ENCODE data around the gene HPN. TPM values are rescaled to one million over a fixed set of nuclear protein-coding genes. Genes with fewer than 3 reads are reported as not detected.
A peak's percentile ranks its signal among the peaks of the same experiment; 100 is the strongest.

HPN gene
- total RNA-seq, 1 donor from 2014 or later, result 0.30 TPM

- Mint-ChIP-seq H3K4me3 (peak overlapping the region; percentile 72), H3K36me3 (no peaks in the 10 kb centered on the region), H3K27me3 (ENCODE audit: insufficient read depth, low read depth) (peaks cover 9% of the 10 kb centered on the region), H3K9me3 (no peaks in the 10 kb centered on the region), H3K4me1 (peaks cover 27% of the 10 kb centered on the region), H3K27ac (peak overlapping the region; percentile 69)
- no peaks in the 10 kb centered on the region for H3K9me3 ChIP-seq (ENCODE audit: low read depth)
- H4K20me1 ChIP-seq (ENCODE audit: low read depth), result no peaks in the 10 kb centered on the region
- no peak overlapping the region for H3K27ac ChIP-seq
- H3K27me3 ChIP-seq, result no peaks in the 10 kb centered on the region
- H3F3A ChIP-seq (ENCODE audit: low read depth), result no peaks in the 10 kb centered on the region
- H3K4me3 ChIP-seq, result peak overlapping the region; percentile 39
- peak; percentile 85 for DNase-seq (ENCODE audit: low spot score)
- TF ChIP-seq EZH2phosphoT487 (IDR thresholded peaks at IDR 0.05), result no peak
- TF ChIP-seq CTCF (IDR thresholded peaks at IDR 0.05), result peak; percentile 99
- peak overlapping the region; percentile 74 for H3K4me2 ChIP-seq
- peaks cover 14% of the 10 kb centered on the region for H3K4me1 ChIP-seq
- no peaks in the 10 kb centered on the region for H3K79me2 ChIP-seq (ENCODE audit: low read depth)
- no peaks in the 10 kb centered on the region for H3K36me3 ChIP-seq
- H3K9ac ChIP-seq, result no peak overlapping the region
- peak overlapping the region; percentile 100 for H2AFZ ChIP-seq (replicated peaks)
Measured at GRCh38 chr19:35114353-35115176, 73.0 kb downstream of the HPN start.

- Mint-ChIP-seq H3K36me3 (no peaks in the 10 kb centered on the region), H3K4me3 (peak within 1 kb of the TSS; percentile 72)
- H4K20me1 ChIP-seq (ENCODE audit: low read depth), result no peaks in the 10 kb centered on the region
Measured at GRCh38 chr19:35115177-35115951, 73.8 kb downstream of the HPN start, which contains the start of gene FXYD3. FXYD3 (plus strand) TSS chr19:35115823; CDS start chr19:35119377, 3,554 bp downstream.

More at GRCh38 chr19:35115177-35115951, 73.8 kb downstream of the HPN start, which contains the start of gene FXYD3:
- H2AFZ ChIP-seq (replicated peaks), result peak within 1 kb of the TSS; percentile 100
- TF ChIP-seq CTCF (IDR thresholded peaks at IDR 0.05), result no peak
- TF ChIP-seq EZH2phosphoT487 (IDR thresholded peaks at IDR 0.05), result no peak
- no peak for TF ChIP-seq EZH2 (IDR thresholded peaks at IDR 0.05)
- H3K9me3 ChIP-seq (ENCODE audit: low read depth), result no peaks in the 10 kb centered on the region
- H3F3A ChIP-seq (ENCODE audit: low read depth), result no peaks in the 10 kb centered on the region
- Mint-ChIP-seq H3K27me3 (ENCODE audit: insufficient read depth, low read depth) (peaks cover 11% of the 10 kb centered on the region), H3K27ac (peak within 1 kb of the TSS; percentile 97), H3K4me1 (peaks cover 27% of the 10 kb centered on the region), H3K9me3 (no peaks in the 10 kb centered on the region)
- no peaks in the 10 kb centered on the region for H3K79me2 ChIP-seq (ENCODE audit: low read depth)
- no peaks in the 10 kb centered on the region for H3K36me3 ChIP-seq
- no peak within 1 kb of the TSS for H3K9ac ChIP-seq
- peak within 1 kb of the TSS; percentile 74 for H3K4me2 ChIP-seq
- no peak for DNase-seq (ENCODE audit: low spot score)
- no peak within 1 kb of the TSS for H3K27ac ChIP-seq
- peaks cover 11% of the 10 kb centered on the region for H3K4me1 ChIP-seq
- peak within 1 kb of the TSS; percentile 39 for H3K4me3 ChIP-seq
- no peaks in the 10 kb centered on the region for H3K27me3 ChIP-seq

Other genes with a start within 250 kb of the HPN start
- 7.6 and 10.3 TPM in 2 replicates for gene ZNF30, start 114.8 kb upstream of the HPN start, total RNA-seq (ENCODE audit: low replicate concordance)
- gene ZNF792, start 77.5 kb upstream of the HPN start, total RNA-seq (ENCODE audit: low replicate concordance), result 7.0 and 8.7 TPM in 2 replicates
- 27.2 and 51.0 TPM in 2 replicates for gene GRAMD1A, start 41.4 kb upstream of the HPN start, total RNA-seq (ENCODE audit: low replicate concordance)
- 2.2 and 3.9 TPM in 2 replicates for gene SCN1B, start 11.3 kb upstream of the HPN start, total RNA-seq (ENCODE audit: low replicate concordance)
- gene FXYD3, start 74.1 kb downstream of the HPN start, total RNA-seq (ENCODE audit: low replicate concordance), result not detected in 2 replicates
- gene LGI4, start 93.3 kb downstream of the HPN start, total RNA-seq (ENCODE audit: low replicate concordance), result 0.81 TPM in 1 of 2 replicates, not detected in the other
- gene FXYD1, start 97.1 kb downstream of the HPN start, total RNA-seq (ENCODE audit: low replicate concordance), result 0.46 TPM in 1 of 2 replicates, not detected in the other
- gene FXYD7, start 101.5 kb downstream of the HPN start, total RNA-seq (ENCODE audit: low replicate concordance), result 0.13 and 0.56 TPM in 2 replicates
- 7.8 and 11.6 TPM in 2 replicates for gene FXYD5, start 113.0 kb downstream of the HPN start, total RNA-seq (ENCODE audit: low replicate concordance)
- gene FAM187B, start 187.0 kb downstream of the HPN start, total RNA-seq (ENCODE audit: low replicate concordance), result 0.19 TPM in 1 of 2 replicates, not detected in the other
- gene LSR, start 207.3 kb downstream of the HPN start, total RNA-seq (ENCODE audit: low replicate concordance), result 27.1 and 78.4 TPM in 2 replicates
- 46.8 and 88.7 TPM in 2 replicates for gene USF2, start 227.2 kb downstream of the HPN start, total RNA-seq (ENCODE audit: low replicate concordance)
- gene HAMP, start 240.8 kb downstream of the HPN start, total RNA-seq (ENCODE audit: low replicate concordance), result 0.30 TPM in 1 of 2 replicates, not detected in the other

Measured in neural progenitor cell (in vitro differentiated cells).